Left kidney (tissue), 2 donors: ENCODE measurements around the gene MMP15. TPM values are rescaled to one million over a fixed set of nuclear protein-coding genes. Genes with fewer than 3 reads are reported as not detected.
"Not testable (repeated sequence)": the region's sequence is repeated elsewhere in the genome, so short reads cannot be mapped to it uniquely, and the experiment has no call there.

ENCODE experiments used
- DNase-seq: peaks from one replicate; pipeline ENCODE4 v3.0.0-alpha.2; 2013
- polyA plus RNA-seq: library from polyadenylated mRNA; unstranded; fragments of 120-200 nt; gene quantifications from one replicate; pipeline ENCODE4 v1.2.1, GENCODE V29; 2013; ENCODE audit not compliant: insufficient read length

Gene MMP15
- polyA plus RNA-seq, 1 donor = 12.1 TPM

DNA sequence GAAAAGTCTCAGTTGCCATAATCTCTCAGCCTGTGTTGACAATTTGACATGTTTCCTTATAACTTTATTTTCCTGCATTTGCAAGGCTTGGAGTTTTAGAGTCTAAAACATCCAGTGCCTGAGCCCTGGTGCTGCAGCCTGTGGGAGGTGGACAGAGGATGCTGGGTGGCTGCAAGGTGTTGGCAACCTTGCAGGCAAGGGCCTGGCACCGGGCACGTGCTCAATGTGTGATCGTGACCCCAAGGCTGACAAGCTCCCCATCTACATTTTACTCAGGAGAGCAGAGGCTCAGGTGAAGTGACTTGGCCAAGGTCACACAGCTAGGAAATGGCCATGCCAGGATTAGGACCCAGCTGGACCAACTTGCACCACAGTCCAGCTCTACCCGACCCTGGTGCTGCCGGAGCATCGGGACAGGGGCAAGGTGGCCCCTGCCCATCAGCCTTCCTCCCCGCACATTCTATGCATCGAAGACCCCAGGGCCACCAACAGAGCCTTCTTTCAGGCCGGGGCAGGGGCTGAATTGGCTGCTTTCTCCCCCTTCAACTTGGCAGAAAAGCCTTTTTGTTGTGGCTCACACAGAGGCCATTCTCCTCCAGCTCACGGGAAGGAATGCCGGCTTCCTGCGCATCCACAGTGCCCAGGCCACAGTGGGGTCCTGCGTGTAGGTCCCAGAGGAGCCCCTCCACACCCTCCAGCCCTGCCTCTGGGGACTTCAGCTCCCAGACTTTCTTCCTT, 23.1 kb downstream of the MMP15 start:
- no peak for DNase-seq

DNA sequence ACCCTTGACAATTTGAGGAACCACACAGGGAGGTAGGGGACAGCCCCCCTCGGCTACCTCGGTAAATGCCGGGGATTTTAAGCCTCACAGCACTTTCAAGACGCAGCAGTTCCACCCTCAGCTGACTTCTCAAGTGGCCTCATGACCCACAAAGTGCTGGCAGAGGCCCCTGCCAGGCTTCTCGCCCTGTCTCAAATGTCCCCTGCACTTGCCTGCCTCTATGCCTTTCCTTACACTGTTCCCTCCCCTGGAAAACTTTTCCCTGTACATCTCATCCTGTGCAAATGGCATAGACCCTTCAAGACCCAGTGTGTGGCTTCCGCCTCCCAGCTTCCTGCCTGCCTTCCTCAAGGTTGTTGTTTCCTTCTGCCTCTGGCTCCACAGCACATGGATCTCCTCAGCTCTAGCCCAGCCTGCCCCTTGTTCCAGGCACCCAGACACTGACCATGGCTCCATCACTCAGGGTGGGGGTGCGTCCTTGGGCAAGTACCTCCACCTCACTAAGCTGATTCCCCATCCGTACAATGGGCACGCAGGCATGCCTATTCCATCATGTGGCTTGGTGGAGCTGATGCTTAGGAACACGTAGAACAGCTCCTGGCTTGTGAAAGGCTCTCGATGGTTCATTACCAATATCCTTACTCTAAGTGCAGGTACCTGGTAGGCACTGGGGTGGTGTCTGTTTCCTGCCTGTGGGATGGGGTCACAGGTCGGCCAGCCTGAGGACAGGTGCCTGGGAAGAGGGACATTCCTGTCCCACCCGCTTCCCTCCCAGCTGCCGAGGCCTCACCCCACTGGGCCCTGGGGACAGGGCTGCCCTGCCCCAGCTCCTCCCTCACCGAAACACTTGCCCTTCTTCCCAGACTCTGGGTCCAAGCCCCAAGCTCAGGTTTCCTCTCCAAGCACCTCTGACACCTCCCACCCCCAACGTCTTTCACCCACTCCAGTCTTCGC, 24.0 kb downstream of the MMP15 start:
- DNase-seq = no peak

DNA sequence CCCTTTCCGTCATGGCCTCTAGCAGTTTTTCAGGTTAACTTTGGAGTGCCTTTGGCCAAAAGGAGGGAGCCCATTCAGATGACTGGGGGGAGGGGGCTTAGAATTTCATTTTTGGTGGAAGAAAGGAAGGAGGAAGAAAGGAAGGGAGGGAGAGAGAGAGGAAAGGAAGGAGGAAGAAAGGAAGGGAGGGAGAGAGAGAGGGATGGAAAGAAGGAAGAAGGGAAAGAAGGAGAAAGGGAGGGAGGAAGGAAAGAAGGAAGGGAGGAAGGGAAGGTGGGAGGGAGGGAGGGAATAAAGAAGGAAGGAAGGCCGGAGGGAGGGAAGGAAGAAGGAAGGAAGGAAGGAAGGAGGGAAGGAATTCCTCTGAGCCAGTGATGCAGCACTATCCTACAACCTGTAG, 25.7 kb downstream of the MMP15 start:
- no peak for DNase-seq

DNA sequence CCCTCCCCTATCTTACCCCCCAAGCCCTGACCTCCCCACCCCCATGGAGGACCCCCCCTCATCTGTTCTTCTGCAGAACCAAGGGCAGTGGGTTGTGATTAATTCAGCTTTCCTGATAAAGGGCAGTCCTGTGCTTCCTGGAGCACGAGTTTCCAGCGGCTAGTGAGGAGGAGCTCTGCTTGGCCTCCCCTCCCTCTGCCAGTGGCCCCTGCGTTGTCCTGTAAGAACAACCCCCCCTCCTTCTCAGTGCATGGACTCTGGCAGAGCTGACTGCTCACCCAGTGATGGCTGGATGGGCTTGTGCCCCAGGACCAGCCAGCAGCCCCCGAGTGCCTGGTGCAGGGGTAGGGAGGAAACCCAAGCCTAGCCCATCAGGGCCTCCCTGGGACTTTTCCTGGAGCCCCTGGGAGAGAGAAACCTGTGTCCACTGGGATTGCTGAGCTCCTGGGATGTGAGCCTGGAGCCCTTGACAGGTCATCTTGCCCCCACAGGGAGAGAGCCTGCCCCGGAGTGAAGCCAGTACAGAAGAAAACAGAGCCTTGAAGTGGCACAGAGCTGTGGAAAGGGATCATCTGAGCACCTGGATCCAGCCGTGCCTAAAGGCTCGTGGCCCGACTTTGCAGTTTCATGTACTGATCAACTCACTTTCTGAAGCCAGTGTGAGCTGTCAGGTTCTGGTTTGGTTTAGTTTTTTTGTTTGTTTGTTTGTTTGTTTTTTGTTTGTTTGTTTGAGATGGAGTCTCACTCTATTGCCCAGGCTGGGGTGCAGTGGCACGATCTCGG, 26.5 kb downstream of the MMP15 start:
- DNase-seq = no peak

DNA sequence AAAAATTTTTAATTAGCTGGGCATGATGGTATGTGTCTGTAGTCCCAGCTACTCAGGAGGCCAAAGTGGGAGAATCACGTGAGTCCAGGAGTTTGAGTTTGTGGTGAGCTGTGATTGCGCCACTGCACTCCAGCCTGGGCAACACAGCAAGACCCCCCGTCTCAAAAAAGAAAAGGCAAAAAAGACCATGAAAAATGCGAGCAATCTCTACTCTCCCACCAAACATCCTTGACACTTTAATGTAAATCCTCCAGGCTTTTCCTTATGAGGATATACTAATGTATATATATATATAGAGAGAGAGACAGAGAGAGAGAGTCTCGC, 28.1 kb downstream of the MMP15 start:
- no peak for DNase-seq

DNA sequence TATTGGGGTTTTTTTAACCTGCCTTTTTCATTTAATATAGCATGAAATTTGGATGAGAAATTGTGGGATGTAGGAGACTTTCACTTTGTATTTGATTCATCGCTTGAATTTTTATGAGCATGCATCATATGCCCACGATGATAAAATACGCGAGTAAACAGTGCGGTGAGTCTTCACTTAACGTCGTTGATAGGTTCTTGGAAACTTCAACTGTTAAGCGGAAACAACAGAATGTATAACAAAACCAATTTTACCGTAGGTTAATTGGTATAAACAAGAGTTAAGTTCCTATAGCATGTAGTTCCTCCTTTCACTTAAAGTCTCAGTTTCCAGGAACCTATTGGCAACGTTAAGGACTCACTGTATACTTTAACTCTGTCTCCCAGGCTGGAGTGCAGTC, 28.7 kb downstream of the MMP15 start:
- no peak for DNase-seq

DNA sequence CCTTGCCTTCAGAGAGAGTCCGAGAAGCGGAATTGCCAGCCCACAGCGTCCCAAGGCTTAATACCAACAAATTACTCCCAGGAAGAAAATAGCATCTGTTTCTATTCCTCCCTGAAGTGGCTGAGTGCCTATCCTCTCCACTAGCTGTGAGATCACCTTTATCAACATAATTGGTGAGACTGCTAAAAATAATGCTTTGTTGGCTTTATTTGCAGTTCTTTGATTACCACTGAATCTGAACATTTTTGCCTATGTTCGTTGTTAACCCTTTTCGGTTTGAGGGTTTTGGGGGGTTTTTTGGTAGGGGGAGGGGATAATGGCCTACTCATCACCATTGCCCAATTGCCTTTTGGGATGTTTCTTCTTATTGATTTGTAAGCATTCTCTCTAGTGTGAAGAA, 31.0 kb downstream of the MMP15 start:
- no peak for DNase-seq

DNA sequence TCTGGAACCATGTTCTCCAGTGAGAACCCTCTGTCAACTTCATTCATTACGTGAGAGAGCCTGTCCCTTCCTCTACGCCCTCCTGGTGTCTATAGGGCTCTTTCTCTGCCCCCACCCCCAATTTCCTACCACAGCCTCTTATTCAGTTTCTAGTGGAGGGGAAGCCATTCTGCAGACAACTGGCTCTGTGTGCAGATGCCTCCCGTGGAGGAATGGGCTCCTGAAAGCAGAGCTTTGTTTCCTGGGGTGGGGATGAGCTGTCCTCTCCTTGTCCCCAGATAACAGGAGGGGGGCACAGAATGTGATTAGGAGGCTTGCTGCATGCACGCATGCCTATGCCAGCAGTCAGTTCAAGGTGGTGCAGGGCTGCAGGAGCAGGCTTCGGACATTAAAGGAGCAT, 31.6 kb downstream of the MMP15 start:
- no peak for DNase-seq

DNA sequence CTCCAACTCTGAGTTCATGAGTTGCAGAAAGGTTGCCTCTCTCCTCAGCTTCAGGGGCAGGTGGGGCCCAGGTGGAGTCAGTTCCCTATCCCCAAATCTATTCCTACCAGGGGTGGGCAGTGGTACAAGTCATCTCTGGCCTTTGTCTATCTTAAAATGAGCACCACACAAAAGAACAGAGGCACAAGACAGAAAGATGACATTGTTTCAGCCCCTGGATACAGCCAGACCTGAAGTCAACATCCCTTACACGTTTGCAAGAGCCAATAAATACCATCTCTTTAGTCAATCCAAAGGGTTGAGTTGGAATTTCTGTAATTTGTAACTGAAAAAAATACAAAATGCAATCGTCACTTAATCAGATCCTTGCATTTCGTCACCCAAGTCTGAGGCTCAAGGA, 32.2 kb downstream of the MMP15 start:
- no peak for DNase-seq

DNA sequence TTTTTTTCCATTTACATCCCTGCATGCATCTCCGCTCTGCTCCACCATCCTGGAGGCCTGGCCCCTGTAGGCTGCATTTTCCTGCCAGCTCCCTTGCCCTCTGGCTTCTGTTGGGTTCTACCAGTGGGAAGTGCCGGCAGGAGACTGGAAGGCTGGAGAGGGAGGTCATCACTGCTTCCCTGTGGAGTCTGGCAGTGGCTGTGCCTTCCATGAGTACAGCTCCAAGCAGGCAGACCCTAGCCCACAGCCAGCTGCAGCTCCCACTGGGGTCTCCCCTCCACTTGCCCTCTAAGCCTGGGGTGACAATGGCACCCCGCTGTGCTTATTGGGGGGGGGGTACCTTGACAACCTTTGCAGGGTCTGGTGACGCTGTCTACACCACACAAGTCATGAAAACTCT, 37.3 kb downstream of the MMP15 start:
- DNase-seq = no peak

DNA sequence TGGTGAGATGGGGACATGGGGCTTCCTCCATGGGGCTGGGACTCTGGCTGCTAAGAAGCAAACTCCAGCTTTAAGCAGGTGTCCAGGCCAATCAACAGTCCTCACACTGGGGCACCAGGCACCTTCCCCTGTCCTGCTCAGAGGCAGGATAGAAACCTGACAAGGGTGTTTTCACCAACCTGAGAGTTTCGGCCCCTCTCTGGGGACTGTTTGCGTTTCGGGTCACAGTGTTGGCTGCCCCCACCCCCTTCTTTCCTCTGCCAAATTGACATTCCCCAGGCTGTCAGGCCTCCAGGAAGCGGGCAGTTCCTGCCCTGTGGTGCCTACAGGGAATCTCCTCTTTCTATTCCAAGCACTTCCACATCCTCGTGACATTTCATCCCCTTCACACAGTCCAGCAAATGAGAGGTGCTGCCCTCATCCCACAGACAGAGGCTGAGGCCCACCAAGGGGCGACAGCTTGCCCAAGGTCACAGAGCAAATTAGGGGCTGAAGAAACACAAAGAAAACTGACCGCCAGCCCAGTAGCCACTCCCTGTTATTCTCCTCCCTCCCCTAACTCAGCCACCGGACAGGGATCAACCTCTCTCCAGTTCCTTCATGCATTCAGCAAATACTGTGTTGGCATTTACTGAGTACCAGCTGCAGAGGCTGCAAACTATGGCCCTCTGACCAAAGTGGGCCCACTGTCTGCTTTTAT, 38.0 kb downstream of the MMP15 start:
- DNase-seq = no peak

DNA sequence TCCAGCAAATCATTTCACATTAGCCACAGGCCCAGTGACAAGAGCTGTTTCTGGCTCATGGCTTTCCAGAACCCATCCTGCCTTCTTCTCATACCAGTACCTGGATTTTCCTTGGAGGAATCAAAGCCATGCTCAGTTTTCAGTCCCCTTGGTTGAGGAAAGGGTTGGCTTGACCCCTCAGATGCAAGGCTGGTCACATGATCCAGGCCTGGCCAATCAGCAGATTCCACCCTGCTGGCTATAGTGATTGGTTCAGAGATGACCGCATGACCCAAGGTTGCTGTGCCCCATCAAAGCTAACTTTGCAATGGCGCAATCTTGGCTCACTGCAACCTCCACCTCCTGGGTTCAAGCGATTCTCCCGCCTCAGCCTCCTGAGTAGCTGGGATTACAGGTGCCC, 45.0 kb downstream of the MMP15 start:
- no peak for DNase-seq

DNA sequence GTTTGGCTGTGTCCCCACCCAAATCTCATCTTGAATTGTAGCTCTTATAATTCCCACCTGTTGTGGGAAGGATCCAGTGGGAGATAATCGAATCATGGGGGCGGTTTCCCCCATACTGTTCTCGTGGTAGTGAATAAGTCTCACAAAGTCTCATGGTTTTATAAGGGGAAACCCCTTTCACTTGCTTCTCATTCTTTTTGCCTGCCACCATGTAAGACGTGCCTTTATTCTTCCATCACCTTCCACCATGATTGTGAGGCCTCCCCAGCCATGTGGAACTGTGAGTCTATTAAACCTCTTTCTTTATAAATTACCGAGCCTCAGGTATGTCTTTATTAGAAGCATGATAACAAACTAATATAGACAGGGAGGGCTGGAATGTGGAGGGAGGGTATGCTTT, 46.6 kb downstream of the MMP15 start:
- not testable (repeated sequence) for DNase-seq

DNA sequence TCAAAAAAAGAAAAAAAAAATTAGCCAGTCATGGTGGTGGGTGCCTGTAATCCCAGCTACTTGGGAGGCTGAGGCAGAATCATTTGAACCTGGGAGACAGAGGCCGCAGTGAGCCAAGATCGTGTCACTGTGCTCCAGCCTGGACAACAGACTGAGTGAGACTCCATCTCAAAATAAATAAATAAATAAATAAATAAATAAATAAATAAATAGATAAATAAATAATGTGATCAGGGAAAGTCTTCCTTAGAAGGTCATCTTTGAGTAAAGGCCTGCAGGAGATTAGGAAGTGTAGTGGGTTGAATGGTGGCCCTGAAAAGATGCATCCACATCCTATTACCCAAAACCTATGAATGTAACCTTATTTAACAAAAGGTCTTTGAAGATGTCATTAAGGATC, 47.5 kb downstream of the MMP15 start:
- not testable (repeated sequence) for DNase-seq

DNA sequence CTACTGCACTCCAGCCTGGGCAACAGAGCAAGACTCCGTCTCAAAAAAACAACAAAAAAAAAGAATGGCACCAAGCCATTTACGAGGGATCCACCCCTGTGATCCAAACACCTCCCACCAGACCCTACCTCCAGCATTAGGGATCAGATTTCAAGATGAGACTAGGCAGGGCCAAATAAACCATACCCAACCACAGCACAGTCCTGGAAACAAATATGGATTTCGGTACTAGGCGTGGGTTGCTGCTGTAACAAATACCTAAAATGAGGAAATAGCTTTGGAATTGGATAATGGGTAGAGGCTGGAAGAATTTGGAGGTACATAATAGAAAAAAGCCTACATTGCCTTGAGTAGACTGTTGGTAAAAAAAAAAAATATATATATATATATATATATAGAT, 49.1 kb downstream of the MMP15 start:
- DNase-seq = no peak

DNA sequence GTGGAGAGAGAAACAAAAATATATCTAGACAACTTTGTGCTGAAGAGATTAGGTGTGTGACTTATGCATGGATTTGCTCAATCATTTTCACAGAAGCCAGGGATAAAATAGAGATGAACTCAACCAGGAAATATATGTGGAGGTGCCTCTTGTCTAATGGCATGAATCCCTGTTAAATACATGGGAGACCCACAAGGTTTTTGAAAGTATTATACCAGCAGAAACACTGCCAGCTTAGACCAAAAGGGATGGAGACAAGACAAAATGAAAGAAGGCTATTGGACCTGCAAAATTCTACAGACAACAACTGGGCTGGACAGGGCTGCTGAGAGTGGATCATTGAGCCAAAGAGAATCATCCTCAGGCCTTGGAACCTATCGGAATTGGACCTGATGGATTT, 51.0 kb downstream of the MMP15 start:
- DNase-seq = no peak

DNA sequence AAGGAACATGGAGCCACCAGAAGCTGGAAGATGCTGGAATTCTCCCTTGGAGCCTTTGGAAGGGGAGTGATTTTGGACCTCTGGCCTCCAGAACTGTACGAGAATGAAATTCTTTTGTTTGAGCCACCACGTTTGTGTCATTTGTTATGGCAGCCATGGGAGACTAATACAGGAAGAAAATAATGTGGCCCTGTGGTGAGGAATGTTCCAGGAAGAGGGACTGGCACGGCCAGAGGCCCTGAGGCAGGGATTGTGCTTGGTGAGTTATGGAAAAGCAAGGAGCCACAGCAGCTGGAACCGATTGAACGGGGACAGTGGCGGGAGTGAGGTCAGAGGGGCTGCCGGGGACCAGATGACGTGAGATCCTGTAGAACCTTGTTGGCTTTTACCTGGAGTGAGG, 52.2 kb downstream of the MMP15 start:
- DNase-seq = no peak

DNA sequence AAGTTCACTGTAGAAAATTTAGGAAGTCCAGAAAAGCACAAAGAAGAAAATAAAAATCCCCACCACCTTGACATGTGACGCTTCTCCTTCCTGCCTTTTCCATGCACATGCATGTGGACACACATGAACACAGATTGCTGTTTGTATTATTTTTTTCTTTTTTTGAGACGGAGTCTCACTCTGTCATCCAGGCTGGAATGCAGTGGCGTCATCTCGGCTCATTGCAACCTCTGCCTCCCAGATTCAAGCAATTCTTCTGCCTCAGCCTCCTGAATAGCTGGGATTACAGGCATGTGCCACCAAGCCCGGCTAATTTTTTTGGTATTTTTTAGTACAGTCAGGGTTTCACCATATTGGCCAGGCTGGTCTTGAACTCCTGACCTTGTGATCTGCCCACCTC, 55.1 kb downstream of the MMP15 start:
- not testable (repeated sequence) for DNase-seq

DNA sequence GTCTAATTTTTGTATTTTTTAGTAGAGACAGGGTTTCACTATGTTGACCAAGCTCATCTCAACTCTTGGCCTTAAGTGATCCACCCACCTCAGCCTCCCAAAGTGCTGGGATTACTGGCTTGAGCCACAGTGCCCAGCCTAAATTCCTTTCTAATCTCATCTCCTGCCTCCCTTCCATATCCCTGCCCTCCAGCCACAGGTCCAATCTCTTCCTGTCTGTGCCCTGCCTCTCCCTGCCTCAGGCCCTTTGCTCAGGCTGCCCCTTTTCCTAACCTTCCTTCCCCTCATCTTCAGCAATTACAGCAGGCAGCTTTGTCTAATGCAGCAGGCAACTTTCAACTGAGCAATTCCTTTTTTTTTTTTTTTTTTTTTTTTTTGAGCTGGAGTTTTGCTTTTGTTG, 56.8 kb downstream of the MMP15 start:
- no peak for DNase-seq

DNA sequence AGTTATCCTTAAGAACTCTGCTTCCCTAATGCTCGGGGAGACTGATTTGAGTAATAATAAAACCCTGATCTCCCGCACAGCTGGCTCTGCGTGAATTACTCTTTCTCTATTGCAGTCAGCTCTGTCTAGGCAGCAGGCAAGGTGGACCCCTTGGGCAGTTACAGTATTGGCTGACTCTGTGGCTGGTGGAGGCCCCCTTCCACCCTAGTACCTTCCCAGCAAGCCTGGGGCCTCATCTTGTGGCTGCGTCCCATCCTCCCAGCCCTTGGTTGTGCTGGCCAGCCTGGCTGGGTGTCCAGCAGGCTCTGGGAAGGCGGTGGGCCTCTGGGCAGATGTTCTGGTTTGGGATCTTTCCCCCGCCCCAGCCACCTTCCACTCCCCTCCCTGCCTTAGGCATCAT, 59.1 kb downstream of the MMP15 start:
- no peak for DNase-seq

DNA sequence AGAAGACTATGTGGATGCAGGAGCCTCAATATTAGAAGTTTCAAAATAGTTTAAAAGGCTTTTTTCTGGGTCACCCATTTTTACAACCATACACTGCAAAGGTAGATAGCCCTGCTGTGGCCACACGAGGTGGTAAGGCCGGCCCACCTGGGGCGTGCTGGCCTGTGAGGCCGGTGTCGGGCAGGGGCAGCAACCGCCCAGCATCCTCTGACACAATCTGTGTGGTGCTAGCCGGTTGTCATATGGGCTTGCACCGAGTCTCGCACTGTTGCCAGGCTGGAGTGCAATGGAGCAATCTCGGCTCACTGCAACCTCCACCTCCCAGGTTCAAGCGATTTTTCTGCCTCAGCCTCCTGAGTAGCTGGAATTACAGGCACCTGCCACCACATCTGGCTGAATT, 59.6 kb downstream of the MMP15 start:
- no peak for DNase-seq

DNA sequence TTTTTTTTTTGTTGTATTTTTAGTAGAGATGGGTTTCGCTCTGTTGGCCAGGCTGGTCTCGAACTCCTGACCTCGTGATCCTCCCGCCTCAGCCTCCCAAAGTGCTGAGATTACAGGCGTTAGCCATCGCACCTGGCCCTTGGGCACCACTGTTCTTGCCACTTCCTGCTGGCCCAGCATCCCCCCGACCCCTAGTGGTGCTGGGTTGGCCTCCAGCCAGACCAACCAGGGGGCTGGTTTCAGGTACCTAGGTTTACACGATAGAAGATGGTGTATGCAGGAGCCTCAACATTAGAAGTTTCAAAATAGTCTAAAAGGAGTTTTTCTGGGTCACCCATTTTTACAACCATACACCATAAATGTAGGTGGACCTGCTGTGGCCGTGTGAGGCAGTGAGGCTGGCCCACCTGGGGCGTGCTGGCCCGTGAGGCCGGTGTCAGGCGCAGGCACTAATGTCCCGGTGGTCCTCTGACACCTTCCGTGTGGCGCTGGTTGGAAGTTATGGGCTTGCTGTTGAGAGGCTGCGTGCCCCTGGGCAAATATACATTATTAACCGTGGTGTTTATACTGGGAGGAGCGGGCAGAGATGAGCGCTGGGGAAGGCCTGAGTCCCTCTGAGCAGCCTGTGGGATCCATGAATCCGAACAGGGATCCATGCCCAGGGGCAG, 60.2 kb downstream of the MMP15 start:
- no peak for DNase-seq
